CD14-positive monocyte (primary cell): ENCODE results near the gene ZDBF2. TPM values are rescaled to one million over a fixed set of nuclear protein-coding genes. Genes with fewer than 3 reads are reported as not detected.

Experiments
- DNase-seq, 3 donors: peaks; one replicate each; pipeline ENCODE4 v3.0.0-alpha.2; 2011 to 2022
- H2AFZ ChIP-seq: 2 replicates; pipeline ENCODE4 v1.6.0; 2012; ENCODE audit warnings: mild to moderate bottlenecking, low read depth, low read length, inconsistent platforms; ENCODE audit not compliant: insufficient read depth, poor library complexity, severe bottlenecking
- H3K27ac ChIP-seq, 2 donors: 1 replicate in 1 of 2; 2 replicates in 1 of 2; pipeline ENCODE4 v1.5.1; 2012 to 2013; ENCODE audit warnings: low read length in 2 of 2, control low read depth in 1 of 2, inconsistent platforms in 1 of 2, low read depth in 1 of 2, mild to moderate bottlenecking in 1 of 2
- H3K27me3 ChIP-seq, 2 donors: one replicate each; pipeline versions ENCODE4 v1.6.0 to v1.6.1; 2011 to 2013; ENCODE audit warnings: low read length in 2 of 2; ENCODE audit not compliant: control insufficient read depth in 2 of 2, insufficient read depth in 2 of 2
- H3K36me3 ChIP-seq, 2 donors: replicated peaks in 1 of 2; 1 replicate in 1 of 2; 2 replicates in 1 of 2; pipeline versions ENCODE4 v1.5.1 to v1.6.1; 2012 to 2013; ENCODE audit warnings: low read length in 2 of 2, control low read depth in 1 of 2, inconsistent platforms in 1 of 2, mild to moderate bottlenecking in 1 of 2; ENCODE audit not compliant: insufficient read depth in 2 of 2, control insufficient read depth in 1 of 2
- H3K4me1 ChIP-seq, 2 donors: 1 replicate in 1 of 2; 2 replicates in 1 of 2; pipeline versions ENCODE4 v1.5.1 to v1.6.1; 2012 to 2013; ENCODE audit warnings: low read length in 2 of 2, control low read depth in 1 of 2, inconsistent platforms in 1 of 2, mild to moderate bottlenecking in 1 of 2, moderate library complexity in 1 of 2; ENCODE audit not compliant: insufficient read depth in 2 of 2, control insufficient read depth in 1 of 2
- H3K4me2 ChIP-seq: replicated peaks from 2 replicates; pipeline ENCODE3; 2012; ENCODE audit warnings: low read length, moderate library complexity, mild to moderate bottlenecking; ENCODE audit not compliant: poor library complexity, severe bottlenecking; ENCODE audit errors: extremely low read depth
- H3K4me3 ChIP-seq, 3 experiments: fragments of 200-600 bp in 1 of 3; sonication (generic) in 1 of 3; replicated peaks in 1 of 3; 1 replicate in 2 of 3; 2 replicates in 1 of 3; pipeline ENCODE4 v1.5.1; 2011 to 2013; ENCODE audit warnings: low read length in 3 of 3, mild to moderate bottlenecking in 3 of 3, control low read depth in 2 of 3, low read depth in 2 of 3, inconsistent platforms in 1 of 3, moderate library complexity in 1 of 3
- H3K79me2 ChIP-seq: 2 replicates; pipeline ENCODE4 v1.6.0; 2012; ENCODE audit warnings: mild to moderate bottlenecking, control low read depth, inconsistent platforms, low read length, moderate library complexity; ENCODE audit not compliant: insufficient read depth
- H3K9ac ChIP-seq: 2 replicates; pipeline ENCODE4 v1.6.0; 2017; ENCODE audit warnings: low read length, mild to moderate bottlenecking; ENCODE audit not compliant: insufficient read depth, poor library complexity, severe bottlenecking
- H3K9me3 ChIP-seq, 2 donors: replicated peaks in 1 of 2; 1 replicate in 1 of 2; 2 replicates in 1 of 2; pipeline versions ENCODE4 v1.5.1 to v1.6.1; 2012 to 2013; ENCODE audit warnings: low read length in 2 of 2, control low read depth in 1 of 2; ENCODE audit not compliant: control insufficient read depth in 1 of 2, insufficient read depth in 1 of 2
- H4K20me1 ChIP-seq: 2 replicates; pipeline ENCODE4 v1.6.0; 2012; ENCODE audit warnings: mild to moderate bottlenecking, low read length, control low read depth, moderate library complexity; ENCODE audit not compliant: insufficient read depth
- H3K27ac Mint-ChIP-seq, 7 donors: one replicate each; pipeline ENCODE4 v1.8.0; 2020; ENCODE audit warnings: mild to moderate bottlenecking in 7 of 7, mixed read lengths in 7 of 7, moderate library complexity in 6 of 7, inconsistent platforms in 2 of 7
- H3K27me3 Mint-ChIP-seq, 3 donors: one replicate each; pipeline ENCODE4 v1.8.0; 2021 to 2022; ENCODE audit warnings: low read depth in 3 of 3, mild to moderate bottlenecking in 3 of 3, mixed read lengths in 3 of 3, moderate library complexity in 3 of 3, inconsistent platforms in 1 of 3
- H3K36me3 Mint-ChIP-seq, 2 donors: one replicate each; pipeline ENCODE4 v1.8.0; 2020; ENCODE audit warnings: mixed read lengths in 2 of 2, inconsistent platforms in 1 of 2, mild to moderate bottlenecking in 1 of 2
- H3K4me1 Mint-ChIP-seq: one replicate; pipeline ENCODE4 v1.8.0; 2020; ENCODE audit warnings: mild to moderate bottlenecking, mixed read lengths
- H3K4me3 Mint-ChIP-seq, 2 donors: one replicate each; pipeline ENCODE4 v1.8.0; 2020; ENCODE audit warnings: mild to moderate bottlenecking in 2 of 2, mixed read lengths in 2 of 2, moderate library complexity in 1 of 2
- H3K9me3 Mint-ChIP-seq, 7 donors: one replicate each; pipeline ENCODE4 v1.8.0; 2020 to 2022; ENCODE audit warnings: mixed read lengths in 7 of 7, mild to moderate bottlenecking in 6 of 7, moderate library complexity in 6 of 7, inconsistent platforms in 2 of 7
- CTCF ChIP-seq: fragments of 200-600 bp; IDR thresholded peaks from one replicate; pipeline ENCODE4 v1.8.0; 2022; ENCODE audit warnings: antibody characterized with exemption, mild to moderate bottlenecking
- WGBS: methylation state at CpG from one replicate; pipeline ENCODE4 v1.1.5; 2013; ENCODE audit warnings: missing lambda C conversion rate; ENCODE audit not compliant: insufficient coverage; 5-methylcytosine and 5-hydroxymethylcytosine counted together
- intact Hi-C, 2 donors: fragments of 100-400 bp; cut with micrococcal nuclease; formaldehyde crosslinking; loops; one replicate each; pipeline versions ENCODE4 v1.15.0 to v1.15.1; 2023
- polyA plus RNA-seq, 3 donors: library from polyadenylated mRNA; depleted of rRNA in 1 of 3; unstranded in 2 of 3; stranded (reverse) in 1 of 3; fragments of 300-500 nt in 2 of 3; fragments of >200 nt in 1 of 3; fragmentation: Illumina TruSeq in 2 of 3; gene quantifications; 1 replicate in 2 of 3; 2 replicates in 1 of 3; pipeline ENCODE4 v1.2.3, GENCODE V29; 2012 to 2021

ZDBF2 gene
- polyA plus RNA-seq, 3 donors: 0.16 to 0.18 TPM; not detected in 1

DNA sequence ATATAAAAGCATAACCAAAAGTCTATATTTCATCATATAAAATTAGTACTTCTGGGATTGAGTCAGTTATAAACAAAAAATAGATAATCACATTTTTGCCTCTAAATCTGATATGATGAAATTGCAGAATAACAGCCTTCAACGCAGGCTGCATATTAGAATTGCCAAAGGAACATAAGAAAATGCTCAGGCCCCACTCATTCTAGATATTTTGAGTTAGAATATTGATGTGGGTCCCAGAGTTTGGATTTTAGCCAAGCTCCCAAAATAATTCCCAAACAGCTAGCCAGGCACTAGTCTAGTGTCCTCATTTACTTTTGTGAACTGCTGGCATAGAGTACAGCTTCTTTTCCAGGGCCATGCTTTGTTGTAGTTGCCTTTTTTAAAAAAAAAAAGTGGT lies 63.5 kb downstream of the ZDBF2 start:
- no peak for DNase-seq
- H3K27me3 ChIP-seq: no peaks in the 10 kb centered on the region
- WGBS: no CpG with 5 or more reads among the region's 1 CpG

DNA sequence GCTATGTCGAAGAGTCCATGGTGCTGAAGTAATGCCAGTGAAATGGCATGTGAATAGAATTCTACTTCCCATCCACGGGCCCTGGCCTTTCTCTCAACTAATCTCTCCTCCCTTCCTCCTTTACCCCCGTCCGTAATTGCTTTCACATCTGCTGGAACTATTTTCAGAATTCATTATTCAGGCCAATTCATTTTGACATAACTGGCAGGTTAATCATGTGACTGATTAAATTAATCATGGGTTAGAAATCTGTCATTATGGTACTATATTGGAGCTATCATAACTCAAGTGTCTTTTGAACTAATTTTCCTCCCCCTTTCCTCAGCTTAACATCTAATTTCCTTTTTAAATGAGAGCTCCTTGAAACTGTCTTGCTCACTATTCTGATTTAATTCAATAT lies 66.9 kb downstream of the ZDBF2 start:
- TF ChIP-seq CTCF: no peak
- peaks cover 0 to 12% (median 3%) of the 10 kb centered on the region in 7 donors for H3K9me3 Mint-ChIP-seq
- Histone ChIP-seq H3K9ac (no peak overlapping the region), H3K4me3 (no peak overlapping the region), H4K20me1 (no peaks in the 10 kb centered on the region), H3K27ac (no peak overlapping the region), H2AFZ (no peak overlapping the region), H3K36me3 (no peaks in the 10 kb centered on the region), H3K79me2 (no peaks in the 10 kb centered on the region), H3K27me3 (no peaks in the 10 kb centered on the region), H3K9me3 (peaks cover 0 to 6% of the 10 kb centered on the region in 2 donors), H3K4me2 (no peak overlapping the region), H3K4me1 (no peaks in the 10 kb centered on the region)
- peaks cover 0 to 2% (median 1%) of the 10 kb centered on the region in 3 donors for H3K27me3 Mint-ChIP-seq
- 60% methylated on average over 1 of the region's 4 CpGs for WGBS
- no peak overlapping the region for H3K27ac Mint-ChIP-seq
- no peaks in the 10 kb centered on the region for H3K4me1 Mint-ChIP-seq
- intact Hi-C loops: no loop called here
- no peaks in the 10 kb centered on the region for H3K36me3 Mint-ChIP-seq
- no peak overlapping the region for H3K4me3 Mint-ChIP-seq
- DNase-seq: no peak

More for the DNA sequence above, 63.5 kb downstream of the ZDBF2 start:
- no peak overlapping the region for H3K9ac ChIP-seq
- Mint-ChIP-seq H3K27ac (no peak overlapping the region), H3K27me3 (peaks cover 0 to 4% (median 1%) of the 10 kb centered on the region in 3 donors), H3K4me1 (no peaks in the 10 kb centered on the region), H3K4me3 (no peak overlapping the region), H3K36me3 (no peaks in the 10 kb centered on the region), H3K9me3 (peaks cover 0 to 3% (median 0%) of the 10 kb centered on the region in 7 donors)
- no peaks in the 10 kb centered on the region for H3K36me3 ChIP-seq
- no peak overlapping the region for H3K4me2 ChIP-seq
- H3K9me3 ChIP-seq: no peaks in the 10 kb centered on the region
- intact Hi-C loops: no loop called here
- no peak overlapping the region for H3K4me3 ChIP-seq
- no peak for TF ChIP-seq CTCF
- H3K79me2 ChIP-seq: no peaks in the 10 kb centered on the region
- no peaks in the 10 kb centered on the region for H3K4me1 ChIP-seq
- no peak overlapping the region for H3K27ac ChIP-seq
- H2AFZ ChIP-seq: no peak overlapping the region
- H4K20me1 ChIP-seq: no peaks in the 10 kb centered on the region
